Posterior cingulate gyrus (tissue), 11 donors: ENCODE data around the gene PRTFDC1.

Experiments used
- DNase-seq, 10 donors: peaks; one replicate each; pipeline versions ENCODE4 v3.0.0 to v3.0.0-alpha.2; 2020 to 2021; ENCODE audit warnings: mixed read lengths in 3 of 10
- intact Hi-C: fragments of 100-400 bp; cut with DNase I; formaldehyde crosslinking; loops from one replicate; pipeline ENCODE4 v1.15.1; 2023

The PRTFDC1 gene

GRCh38 chr10:24885551-24886289 is 66.7 kb downstream of the PRTFDC1 start:
- DNase-seq, result no peak
- intact Hi-C loops, result no loop called here

- no peak for DNase-seq
- intact Hi-C loops, result no loop called here
Observed at GRCh38 chr10:24884793-24885192, 67.6 kb downstream of the PRTFDC1 start.

DNA sequence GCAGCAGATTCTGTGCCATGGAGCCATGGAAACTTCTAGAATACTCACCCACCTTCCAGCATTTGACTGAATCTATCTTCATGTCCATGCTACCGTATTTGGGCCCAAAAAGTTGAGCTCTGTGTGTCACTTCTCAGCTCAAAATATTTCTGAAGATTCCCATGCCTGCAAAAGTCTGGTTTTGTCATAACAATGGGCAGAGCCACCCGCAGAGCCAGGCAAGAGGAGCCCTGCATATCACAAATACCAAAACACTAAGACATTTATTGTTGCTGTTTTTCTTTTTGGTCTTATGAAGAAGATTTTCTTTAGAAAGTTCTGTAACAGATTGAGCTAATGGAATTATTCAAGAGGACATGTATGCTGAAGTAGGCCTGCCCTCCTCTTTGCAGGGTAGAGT is 68.1 kb downstream of the PRTFDC1 start:
- intact Hi-C loops, result no loop called here
- no peak for DNase-seq

- no peak for DNase-seq
- intact Hi-C loops, result no loop called here
Observed at GRCh38 chr10:24883176-24883575, 69.2 kb downstream of the PRTFDC1 start.

- intact Hi-C loops, result no loop called here
- DNase-seq, result no peak
Observed at GRCh38 chr10:24882047-24882698, 70.2 kb downstream of the PRTFDC1 start.

GRCh38 chr10:24879861-24880260 is 72.5 kb downstream of the PRTFDC1 start:
- no peak for DNase-seq
- intact Hi-C loops, result no loop called here

DNA sequence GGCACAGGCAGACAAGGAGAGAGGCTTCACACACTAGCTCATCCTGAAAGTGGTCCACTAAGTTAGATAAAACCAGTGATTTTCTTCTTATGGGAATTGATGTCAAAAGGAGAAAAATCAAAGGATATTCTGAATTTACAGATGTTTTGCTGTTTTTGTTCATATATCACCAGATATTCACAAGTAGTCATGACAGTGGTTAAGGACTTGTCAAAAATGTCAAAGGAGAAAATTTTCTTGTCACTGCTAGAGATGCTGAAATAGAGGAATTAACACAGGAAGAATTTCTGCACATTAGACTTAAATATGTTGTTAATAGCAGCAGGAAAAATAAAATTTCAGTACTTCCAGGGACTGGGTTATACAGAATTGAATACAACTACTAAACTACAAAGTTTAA is 78.3 kb downstream of the PRTFDC1 start:
- intact Hi-C loops, result no loop called here

GRCh38 chr10:24873281-24873683 is 79.1 kb downstream of the PRTFDC1 start:
- no peak for DNase-seq
- intact Hi-C loops, result no loop called here

More for the DNA sequence above, 78.3 kb downstream of the PRTFDC1 start:
- no peak for DNase-seq

DNA sequence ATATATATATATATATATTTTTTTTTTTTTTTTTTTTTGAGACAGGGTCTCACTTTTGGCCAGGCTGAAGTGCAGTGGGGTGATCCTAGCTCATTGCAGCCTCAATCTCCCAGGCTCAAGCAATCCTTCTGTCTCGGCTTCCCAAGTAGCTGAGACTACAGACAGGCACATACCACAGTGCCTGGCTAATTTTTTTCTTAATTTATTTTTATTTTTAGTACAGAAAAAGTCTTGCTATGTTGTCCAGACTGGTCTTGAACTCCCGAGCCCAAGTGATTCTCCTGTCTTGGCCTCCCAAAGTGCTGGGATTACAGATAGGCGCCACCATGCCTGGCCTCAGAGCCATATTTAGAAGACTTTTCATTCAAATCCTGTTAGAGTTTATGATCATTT is 79.6 kb downstream of the PRTFDC1 start:
- DNase-seq, result no peak
- intact Hi-C loops, result no loop called here

DNA sequence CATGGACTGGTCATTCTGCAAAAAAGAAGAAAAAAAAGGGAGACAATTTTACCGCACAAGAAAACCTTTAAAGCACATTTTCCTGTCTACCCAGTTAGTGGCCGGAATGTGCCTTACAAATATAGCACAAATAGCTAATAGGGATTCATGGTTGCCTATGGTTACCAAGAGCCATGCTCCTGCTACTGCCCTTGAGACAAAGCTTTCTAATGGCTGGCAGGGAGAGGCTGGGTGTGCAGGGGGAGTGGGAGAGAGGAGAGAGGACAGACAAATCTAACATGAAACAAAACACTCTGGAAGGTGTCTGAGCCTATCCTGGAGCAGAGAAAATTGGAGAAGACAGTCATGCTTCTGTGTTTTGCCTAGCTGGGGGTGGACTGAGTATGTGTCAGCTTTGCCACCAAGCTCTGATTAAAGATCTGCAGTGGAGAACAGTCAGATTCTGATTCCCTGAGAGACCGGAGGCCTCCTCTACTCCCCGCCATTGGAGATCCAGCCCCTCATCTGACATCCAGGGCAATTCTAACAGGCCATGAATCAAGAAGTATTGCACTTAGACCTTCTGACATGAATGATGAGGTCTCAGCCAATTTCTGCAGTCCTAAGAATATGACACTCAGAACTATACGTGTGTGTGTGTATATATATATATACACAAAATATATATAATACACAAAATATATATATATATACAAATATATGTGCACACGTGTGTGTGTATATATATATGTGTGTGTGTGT is 80.2 kb downstream of the PRTFDC1 start:
- intact Hi-C loops, result no loop called here
- DNase-seq, result peak in 5 of 10 donors; percentile 23 to 88 (median 39)

- intact Hi-C loops, result no loop called here
- no peak for DNase-seq
Observed at GRCh38 chr10:24871011-24871935, 81.1 kb downstream of the PRTFDC1 start.

DNA sequence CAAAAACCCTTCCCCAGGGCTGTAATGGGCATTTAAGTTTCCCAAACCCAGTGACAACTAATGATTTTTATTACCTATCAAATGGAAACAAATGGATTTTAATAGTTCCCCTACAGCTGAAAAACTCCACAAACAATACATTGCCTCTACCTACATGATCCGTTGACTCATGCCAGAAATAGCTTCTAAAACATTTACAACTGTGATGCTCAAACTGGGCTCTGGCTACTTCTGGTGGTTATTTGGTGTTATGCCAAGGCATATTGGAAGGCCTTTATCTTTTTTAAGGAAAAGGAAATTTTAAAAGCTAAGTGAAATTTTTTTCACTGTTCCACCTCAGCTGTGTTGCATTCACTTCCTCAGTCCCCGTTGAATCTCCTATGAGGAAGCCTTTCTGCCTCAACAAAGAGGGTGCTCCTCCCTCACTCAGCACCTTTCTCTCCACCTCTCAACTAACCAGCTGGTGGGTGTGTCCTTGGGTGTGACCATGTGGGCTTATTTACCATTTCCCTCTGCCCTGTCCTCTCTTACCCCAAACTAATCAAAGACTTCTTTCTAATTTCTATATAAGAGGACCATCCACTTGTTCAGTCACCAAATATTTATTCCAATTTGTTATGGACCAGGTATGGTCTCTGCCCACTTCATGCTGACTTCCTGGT is 82.9 kb downstream of the PRTFDC1 start:
- intact Hi-C loops, result no loop called here
- DNase-seq, result no peak

GRCh38 chr10:24866604-24867583 is 85.5 kb downstream of the PRTFDC1 start:
- peak in 9 of 10 donors; percentile 39 to 93 (median 48) for DNase-seq
- intact Hi-C loops, result no loop called here

DNA sequence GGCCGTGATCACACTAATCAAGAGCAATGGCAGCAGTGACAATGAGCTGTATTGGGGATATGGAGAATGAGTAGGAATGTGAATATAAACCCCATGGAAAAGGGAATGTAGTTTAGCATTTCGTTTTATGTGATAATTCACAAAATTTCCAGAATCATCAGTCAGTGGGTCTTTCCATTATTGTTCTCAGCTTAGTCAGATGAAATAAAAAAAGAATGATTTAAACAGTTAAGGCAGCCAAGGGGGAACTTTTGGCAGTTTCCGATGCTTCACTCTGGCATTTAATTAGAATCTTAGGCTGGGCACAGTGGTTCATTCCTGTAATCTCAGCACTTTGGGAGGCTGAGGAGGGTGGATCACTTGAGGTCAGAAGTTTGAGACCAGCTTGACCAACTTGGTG is 86.6 kb downstream of the PRTFDC1 start:
- intact Hi-C loops, result no loop called here
- no peak for DNase-seq

DNA sequence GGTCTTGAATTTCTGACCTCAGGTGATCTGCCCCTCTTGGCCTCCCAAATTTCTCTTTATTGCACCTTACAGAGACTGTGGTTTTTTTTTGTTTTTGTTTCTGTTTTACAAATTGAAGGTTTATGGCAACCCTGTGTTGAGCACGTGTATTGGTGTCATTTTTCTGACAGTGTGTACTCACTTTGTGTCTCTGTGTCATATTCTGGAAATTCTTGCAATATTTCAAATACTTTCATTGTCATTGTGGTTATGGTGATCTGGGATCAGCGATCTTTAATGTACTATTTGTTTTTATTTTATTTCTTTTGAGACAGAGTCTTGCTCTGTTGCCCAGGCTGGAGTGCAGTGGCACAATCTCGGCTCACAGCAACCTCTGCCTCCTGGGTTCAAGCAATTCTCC is 89.8 kb downstream of the PRTFDC1 start:
- intact Hi-C loops, result no loop called here

DNA sequence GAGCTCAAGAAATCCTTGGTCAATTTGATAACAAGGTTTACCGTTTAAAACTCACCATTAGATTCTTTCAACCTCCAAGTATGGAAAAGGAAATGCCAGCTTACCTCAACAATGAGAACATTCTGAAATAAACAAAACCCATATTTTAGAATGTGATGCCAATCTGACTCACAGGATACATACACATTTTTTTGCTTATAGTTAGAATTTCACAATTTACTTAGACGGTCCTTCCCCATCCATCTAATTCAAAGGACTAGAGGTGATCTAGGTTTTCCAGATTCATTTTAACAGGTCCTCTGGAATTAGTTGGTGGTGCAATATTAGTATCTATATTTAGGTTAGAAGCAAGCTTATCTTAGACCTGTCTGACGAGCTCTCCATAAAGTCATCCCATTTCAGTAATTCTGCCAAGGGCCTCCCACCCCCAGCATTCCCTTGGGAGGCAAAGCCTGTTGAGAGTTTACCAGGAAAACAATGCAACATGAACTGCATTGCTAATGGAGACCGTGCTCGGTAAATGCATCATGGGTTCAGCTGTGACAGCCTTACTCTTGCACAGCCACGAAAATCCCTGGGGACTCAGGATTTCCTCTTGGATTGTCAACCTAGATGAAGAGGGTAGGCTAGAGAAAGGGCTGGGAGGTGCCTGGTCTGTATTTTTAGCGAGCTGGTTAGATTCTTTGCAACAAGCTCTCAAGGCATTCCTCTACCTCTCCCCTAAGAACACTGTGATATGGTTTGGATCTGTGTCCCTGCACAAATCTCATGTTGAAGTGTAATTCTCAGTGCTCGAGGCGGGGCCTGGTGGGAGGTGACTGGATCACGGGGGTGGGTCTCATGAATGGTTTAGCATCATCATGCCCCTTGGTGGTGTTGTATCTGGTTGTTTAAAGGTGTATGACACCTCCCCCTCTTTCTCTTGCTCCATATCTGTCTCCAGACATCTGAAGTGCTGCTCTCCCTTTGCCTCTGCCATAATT is 93.8 kb downstream of the PRTFDC1 start:
- no peak for DNase-seq
- intact Hi-C loops, result loop anchor here (10.0 kb wide), 1 partner anchor 134 kb away; the partner anchor contains the start of gene ARHGAP21

More for the DNA sequence above, 89.8 kb downstream of the PRTFDC1 start:
- no peak for DNase-seq

GRCh38 chr10:24857031-24857725 is 95.2 kb downstream of the PRTFDC1 start:
- no peak for DNase-seq
- intact Hi-C loops, result loop anchor here (10.0 kb wide), 1 partner anchor 132 kb away; the partner anchor contains the start of gene ARHGAP21
